Neural progenitor cell (in vitro differentiated cells): ENCODE measurements around the gene SIRPA. TPM values are rescaled to one million over a fixed set of nuclear protein-coding genes. Genes with fewer than 3 reads are reported as not detected.

ENCODE experiments used
- DNase-seq: peaks from one replicate; pipeline ENCODE4 v3.0.0-alpha.2; 2016; ENCODE audit warnings: low spot score
- H2AFZ ChIP-seq: fragments of 200-600 bp; sonication (generic); replicated peaks from 2 replicates; pipeline ENCODE4 v1.6.1; 2016; ENCODE audit warnings: antibody characterized with exemption
- H3F3A ChIP-seq: fragments of 200-600 bp; sonication (generic); 2 replicates; pipeline ENCODE4 v1.6.1; 2016; ENCODE audit warnings: antibody characterized with exemption, low read depth
- H3K27ac ChIP-seq: fragments of 200-600 bp; sonication (generic); 2 replicates; pipeline ENCODE4 v1.5.1; 2016; ENCODE audit warnings: mild to moderate bottlenecking
- H3K27me3 ChIP-seq: fragments of 200-600 bp; sonication (generic); 2 replicates; pipeline ENCODE4 v1.6.1; 2016; ENCODE audit warnings: mild to moderate bottlenecking, moderate library complexity
- H3K36me3 ChIP-seq: fragments of 200-600 bp; sonication (generic); 2 replicates; pipeline ENCODE4 v1.5.1; 2016
- H3K4me1 ChIP-seq: fragments of 200-600 bp; sonication (generic); 2 replicates; pipeline ENCODE4 v1.6.1; 2016; ENCODE audit warnings: mixed run types
- H3K4me2 ChIP-seq: fragments of 200-600 bp; sonication (generic); 2 replicates; pipeline ENCODE4 v1.6.1; 2016
- H3K4me3 ChIP-seq: fragments of 200-600 bp; sonication (generic); 2 replicates; pipeline ENCODE4 v1.5.1; 2016
- H3K79me2 ChIP-seq: fragments of 200-600 bp; sonication (generic); 2 replicates; pipeline ENCODE4 v1.6.1; 2016; ENCODE audit warnings: low read depth
- H3K9ac ChIP-seq: fragments of 200-600 bp; sonication (generic); 2 replicates; pipeline ENCODE4 v1.6.1; 2016
- H3K9me3 ChIP-seq: fragments of 200-600 bp; sonication (generic); 2 replicates; pipeline ENCODE4 v1.5.1; 2016; ENCODE audit warnings: low read depth
- H4K20me1 ChIP-seq: fragments of 200-600 bp; sonication (generic); 2 replicates; pipeline ENCODE4 v1.6.1; 2016; ENCODE audit warnings: low read depth
- H3K27ac Mint-ChIP-seq: 3 replicates; pipeline ENCODE4 v1.8.0; 2021; ENCODE audit warnings: mixed read lengths
- H3K27me3 Mint-ChIP-seq: 2 replicates; pipeline ENCODE4 v1.8.0; 2022; ENCODE audit warnings: low read depth, mild to moderate bottlenecking, inconsistent platforms, moderate library complexity, mixed read lengths; ENCODE audit not compliant: insufficient read depth
- H3K36me3 Mint-ChIP-seq: 3 replicates; pipeline ENCODE4 v1.8.0; 2021; ENCODE audit warnings: mixed read lengths
- H3K4me1 Mint-ChIP-seq: 3 replicates; pipeline ENCODE4 v1.8.0; 2021; ENCODE audit warnings: mixed read lengths
- H3K4me3 Mint-ChIP-seq: 3 replicates; pipeline ENCODE4 v1.8.0; 2021; ENCODE audit warnings: mild to moderate bottlenecking, moderate library complexity, mixed read lengths
- H3K9me3 Mint-ChIP-seq: 3 replicates; pipeline ENCODE4 v1.8.0; 2020; ENCODE audit warnings: mixed read lengths
- CTCF ChIP-seq: fragments of 200-600 bp; sonication (generic); IDR thresholded peaks from 2 replicates; pipeline ENCODE4 v1.5.1; 2017; ENCODE audit warnings: antibody characterized with exemption, mild to moderate bottlenecking
- EZH2 ChIP-seq: fragments of 200-600 bp; sonication (generic); IDR thresholded peaks from 2 replicates; pipeline ENCODE4 v1.6.1; 2017; ENCODE audit warnings: antibody characterized with exemption, mild to moderate bottlenecking, moderate library complexity
- EZH2phosphoT487 ChIP-seq: fragments of 200-600 bp; sonication (generic); IDR thresholded peaks from 2 replicates; pipeline ENCODE4 v1.6.1; 2017; ENCODE audit warnings: antibody characterized with exemption
- total RNA-seq: library from RNA; depleted of rRNA; stranded (reverse); fragments of >200 nt; gene quantifications from 2 replicates; pipeline ENCODE4 v1.2.3, GENCODE V29; 2015; ENCODE audit warnings: low replicate concordance

SIRPA gene
- total RNA-seq, 1 donor from 2014 or later = 5.1 TPM

- Histone ChIP-seq H3K4me2 (no peak overlapping the region), H3K27me3 (no peaks in the 10 kb centered on the region), H3K4me1 (no peaks in the 10 kb centered on the region), H4K20me1 (no peaks in the 10 kb centered on the region), H3K27ac (no peak overlapping the region), H3F3A (no peaks in the 10 kb centered on the region), H3K36me3 (no peaks in the 10 kb centered on the region), H3K4me3 (no peak overlapping the region), H3K79me2 (no peaks in the 10 kb centered on the region), H3K9me3 (no peaks in the 10 kb centered on the region), H2AFZ (no peak overlapping the region), H3K9ac (no peak overlapping the region)
- no peak for DNase-seq
- no peaks in the 10 kb centered on the region for H3K36me3 Mint-ChIP-seq
- H3K4me1 Mint-ChIP-seq = peaks cover 38% of the 10 kb centered on the region
- H3K4me3 Mint-ChIP-seq = no peak overlapping the region
- H3K27me3 Mint-ChIP-seq = peaks cover 18% of the 10 kb centered on the region
- peak overlapping the region; percentile 43 for H3K27ac Mint-ChIP-seq
- TF ChIP-seq CTCF (no peak), EZH2phosphoT487 (no peak), EZH2 (no peak)
- no peaks in the 10 kb centered on the region for H3K9me3 Mint-ChIP-seq
These were observed 20.0 kb upstream of the SIRPA start for GRCh38 chr20:1875183-1875554.

- Mint-ChIP-seq H3K36me3 (no peaks in the 10 kb centered on the region), H3K4me1 (peaks cover 41% of the 10 kb centered on the region), H3K27ac (no peak overlapping the region), H3K27me3 (peaks cover 18% of the 10 kb centered on the region), H3K9me3 (no peaks in the 10 kb centered on the region), H3K4me3 (no peak overlapping the region)
- Histone ChIP-seq H3K36me3 (no peaks in the 10 kb centered on the region), H3K4me3 (no peak overlapping the region), H4K20me1 (no peaks in the 10 kb centered on the region), H3K9ac (no peak overlapping the region), H3F3A (no peaks in the 10 kb centered on the region), H3K4me2 (no peak overlapping the region), H3K9me3 (no peaks in the 10 kb centered on the region), H3K27me3 (no peaks in the 10 kb centered on the region), H2AFZ (no peak overlapping the region), H3K27ac (no peak overlapping the region), H3K79me2 (no peaks in the 10 kb centered on the region), H3K4me1 (no peaks in the 10 kb centered on the region)
- TF ChIP-seq CTCF (no peak), EZH2phosphoT487 (no peak), EZH2 (no peak)
- DNase-seq = no peak
These were observed 19.4 kb upstream of the SIRPA start for GRCh38 chr20:1875762-1876161.

- no peaks in the 10 kb centered on the region for H3K36me3 ChIP-seq
- Mint-ChIP-seq H3K27me3 (peaks cover 17% of the 10 kb centered on the region), H3K4me3 (no peak overlapping the region), H3K4me1 (peaks cover 37% of the 10 kb centered on the region), H3K9me3 (no peaks in the 10 kb centered on the region), H3K27ac (no peak overlapping the region), H3K36me3 (no peaks in the 10 kb centered on the region)
- no peak for DNase-seq
- H3K27me3 ChIP-seq = no peaks in the 10 kb centered on the region
- H3K79me2 ChIP-seq = no peaks in the 10 kb centered on the region
- H4K20me1 ChIP-seq = no peaks in the 10 kb centered on the region
- no peaks in the 10 kb centered on the region for H3F3A ChIP-seq
- H3K4me3 ChIP-seq = no peak overlapping the region
- H3K27ac ChIP-seq = no peak overlapping the region
- H3K4me2 ChIP-seq = no peak overlapping the region
- no peaks in the 10 kb centered on the region for H3K9me3 ChIP-seq
- no peak overlapping the region for H2AFZ ChIP-seq
- H3K9ac ChIP-seq = no peak overlapping the region
- TF ChIP-seq CTCF (no peak), EZH2 (no peak), EZH2phosphoT487 (no peak)
- no peaks in the 10 kb centered on the region for H3K4me1 ChIP-seq
These were observed 18.8 kb upstream of the SIRPA start for GRCh38 chr20:1876217-1876921.
